DOHH2 (cell line): ENCODE data around the gene SLC13A4.

Experiments used
- H3F3A ChIP-seq: fragments of 200-600 bp; sonication (generic), shearing (Covaris generic); 2 replicates; pipeline ENCODE4 v1.6.0; 2016; ENCODE audit warnings: antibody characterized with exemption, mild to moderate bottlenecking; ENCODE audit not compliant: control insufficient read depth, insufficient read depth
- H3K27ac ChIP-seq: fragments of 200-600 bp; sonication (generic); 2 replicates; pipeline ENCODE4 v1.5.1; 2014; ENCODE audit warnings: low read depth, mild to moderate bottlenecking, low read length, moderate library complexity
- H3K27me3 ChIP-seq: fragments of 200-600 bp; sonication (generic); 2 replicates; pipeline ENCODE4 v1.6.1; 2014; ENCODE audit warnings: mild to moderate bottlenecking, low read length, mixed read lengths; ENCODE audit not compliant: control insufficient read depth
- H3K36me3 ChIP-seq: fragments of 200-600 bp; sonication (generic); 2 replicates; pipeline ENCODE4 v1.6.1; 2014; ENCODE audit warnings: mild to moderate bottlenecking, low read length, moderate library complexity, mixed read lengths; ENCODE audit not compliant: control insufficient read depth
- H3K4me1 ChIP-seq: fragments of 200-600 bp; sonication (generic); 2 replicates; pipeline ENCODE4 v1.6.1; 2014; ENCODE audit warnings: mild to moderate bottlenecking, low read length, mixed read lengths; ENCODE audit not compliant: control insufficient read depth
- H3K4me2 ChIP-seq: fragments of 200-600 bp; sonication (generic); 2 replicates; pipeline ENCODE4 v1.6.0; 2014; ENCODE audit warnings: mild to moderate bottlenecking, low read length, moderate library complexity
- H3K4me3 ChIP-seq: fragments of 200-600 bp; sonication (generic); 2 replicates; pipeline ENCODE4 v1.5.1; 2014; ENCODE audit warnings: mild to moderate bottlenecking, low read length, mixed read lengths
- H3K79me2 ChIP-seq: fragments of 200-600 bp; sonication (generic); 2 replicates; pipeline ENCODE4 v1.6.1; 2014; ENCODE audit warnings: mild to moderate bottlenecking, low read length, mixed read lengths; ENCODE audit not compliant: control insufficient read depth
- H3K9me2 ChIP-seq: fragments of 200-600 bp; sonication (generic); replicated peaks from 2 replicates; pipeline ENCODE4 v1.6.1; 2014; ENCODE audit warnings: mild to moderate bottlenecking, low read length, mixed read lengths; ENCODE audit not compliant: control insufficient read depth
- H3K9me3 ChIP-seq: fragments of 200-600 bp; sonication (generic); 2 replicates; pipeline ENCODE4 v1.6.1; 2014; ENCODE audit warnings: antibody characterized with exemption, low read length, mixed read lengths; ENCODE audit not compliant: control insufficient read depth, insufficient read depth
- H4K20me1 ChIP-seq: fragments of 200-600 bp; sonication (generic); 2 replicates; pipeline ENCODE4 v1.6.0; 2014; ENCODE audit warnings: low read depth, mild to moderate bottlenecking, antibody characterized with exemption, low read length, moderate library complexity; ENCODE audit not compliant: control insufficient read depth, insufficient read depth
- EZH2phosphoT487 ChIP-seq: fragments of 200-600 bp; sonication (generic); IDR thresholded peaks from 2 replicates; pipeline ENCODE4 v1.6.1; 2017; ENCODE audit warnings: borderline replicate concordance, mild to moderate bottlenecking, antibody characterized with exemption, low read length, moderate library complexity, mixed read lengths
- TF ChIP-seq, protein P1 (sequence below): fragments of 200-600 bp; sonication (generic); IDR thresholded peaks from one replicate; pipeline ENCODE4 v1.5.1; 2014; ENCODE audit warnings: antibody characterized with exemption, mild to moderate bottlenecking, low read depth, low read length; ENCODE audit not compliant: poor library complexity, severe bottlenecking

The SLC13A4 gene

DNA sequence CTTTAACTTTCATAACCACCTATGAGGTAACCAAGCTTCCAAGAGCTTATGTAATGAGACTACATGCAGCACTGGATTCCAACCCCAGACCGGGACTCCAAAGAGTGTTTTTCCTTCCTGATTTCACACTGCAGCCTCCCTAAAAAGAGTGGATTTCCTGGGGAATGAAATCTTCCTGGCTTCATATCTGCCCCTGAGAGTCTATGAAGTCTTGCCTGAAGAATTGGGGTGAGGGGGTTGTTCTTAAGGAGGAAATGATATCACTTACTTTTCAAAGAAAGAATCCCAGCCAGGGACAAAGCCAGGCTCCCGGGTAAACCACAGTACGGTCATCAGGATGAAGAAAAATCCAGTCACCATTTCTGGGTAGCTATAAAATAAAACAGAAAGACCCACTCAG, 35.9 kb downstream of the SLC13A4 start:
- Histone ChIP-seq H3K27me3 (no peaks in the 10 kb centered on the region), H3K4me1 (no peaks in the 10 kb centered on the region), H3K36me3 (no peaks in the 10 kb centered on the region), H3K4me3 (no peak overlapping the region), H3K27ac (no peak overlapping the region), H3K9me2 (no peaks in the 10 kb centered on the region), H3K9me3 (no peaks in the 10 kb centered on the region), H3K4me2 (no peak overlapping the region), H4K20me1 (no peaks in the 10 kb centered on the region), H3K79me2 (no peaks in the 10 kb centered on the region), H3F3A (no peaks in the 10 kb centered on the region)
- TF ChIP-seq EZH2phosphoT487 = no peak
- TF ChIP-seq, protein P1, sequence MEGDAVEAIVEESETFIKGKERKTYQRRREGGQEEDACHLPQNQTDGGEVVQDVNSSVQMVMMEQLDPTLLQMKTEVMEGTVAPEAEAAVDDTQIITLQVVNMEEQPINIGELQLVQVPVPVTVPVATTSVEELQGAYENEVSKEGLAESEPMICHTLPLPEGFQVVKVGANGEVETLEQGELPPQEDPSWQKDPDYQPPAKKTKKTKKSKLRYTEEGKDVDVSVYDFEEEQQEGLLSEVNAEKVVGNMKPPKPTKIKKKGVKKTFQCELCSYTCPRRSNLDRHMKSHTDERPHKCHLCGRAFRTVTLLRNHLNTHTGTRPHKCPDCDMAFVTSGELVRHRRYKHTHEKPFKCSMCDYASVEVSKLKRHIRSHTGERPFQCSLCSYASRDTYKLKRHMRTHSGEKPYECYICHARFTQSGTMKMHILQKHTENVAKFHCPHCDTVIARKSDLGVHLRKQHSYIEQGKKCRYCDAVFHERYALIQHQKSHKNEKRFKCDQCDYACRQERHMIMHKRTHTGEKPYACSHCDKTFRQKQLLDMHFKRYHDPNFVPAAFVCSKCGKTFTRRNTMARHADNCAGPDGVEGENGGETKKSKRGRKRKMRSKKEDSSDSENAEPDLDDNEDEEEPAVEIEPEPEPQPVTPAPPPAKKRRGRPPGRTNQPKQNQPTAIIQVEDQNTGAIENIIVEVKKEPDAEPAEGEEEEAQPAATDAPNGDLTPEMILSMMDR = no peak

DNA sequence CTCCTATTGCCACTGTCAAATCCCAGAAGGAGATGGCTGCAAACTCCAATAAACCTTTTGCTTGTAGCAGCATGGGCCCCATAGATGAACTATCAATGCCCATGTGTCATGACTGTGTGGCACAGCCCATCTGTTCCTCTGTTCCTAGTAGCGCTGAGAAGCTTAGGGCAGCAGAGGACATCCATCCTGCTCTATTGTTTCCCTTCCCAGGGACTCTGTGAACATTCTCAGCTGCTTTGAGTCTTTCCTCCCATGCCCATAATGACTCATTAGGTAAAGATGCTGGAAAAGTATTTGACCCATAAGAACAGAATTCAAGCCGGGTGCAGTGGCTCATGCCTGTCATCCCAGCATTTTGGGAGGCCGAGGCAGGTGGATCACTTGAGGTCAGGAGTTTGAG, 37.4 kb downstream of the SLC13A4 start:
- no peaks in the 10 kb centered on the region for H3K27me3 ChIP-seq
- H3K4me3 ChIP-seq = no peak overlapping the region
- H3K36me3 ChIP-seq = no peaks in the 10 kb centered on the region
- no peaks in the 10 kb centered on the region for H3K79me2 ChIP-seq
- H3K27ac ChIP-seq = no peak overlapping the region
- TF ChIP-seq EZH2phosphoT487 = no peak
- TF ChIP-seq, protein P1 = no peak
- no peak overlapping the region for H3K4me2 ChIP-seq
- H3F3A ChIP-seq = no peaks in the 10 kb centered on the region
- no peaks in the 10 kb centered on the region for H4K20me1 ChIP-seq
- H3K4me1 ChIP-seq = no peaks in the 10 kb centered on the region
- no peaks in the 10 kb centered on the region for H3K9me3 ChIP-seq
- H3K9me2 ChIP-seq = no peaks in the 10 kb centered on the region

DNA sequence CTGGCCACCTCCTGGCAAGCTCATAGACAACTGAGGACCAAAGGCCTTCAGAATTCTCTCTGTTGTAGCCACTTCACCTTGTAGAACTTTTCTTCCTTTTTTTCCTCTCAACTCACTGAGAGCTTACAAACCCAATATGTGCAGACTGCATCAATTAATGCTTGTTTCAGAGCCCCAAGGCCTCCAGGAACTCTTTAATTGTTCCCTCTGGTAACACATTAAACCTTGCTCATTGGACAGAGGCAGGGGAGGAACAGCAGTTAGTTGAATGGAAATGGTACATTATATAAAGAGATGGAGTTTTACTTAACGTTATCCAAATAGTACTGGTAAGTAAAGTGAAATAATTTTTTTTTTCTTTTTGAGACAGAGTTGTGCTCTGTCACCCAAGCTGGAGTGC, 40.5 kb downstream of the SLC13A4 start:
- no peak for TF ChIP-seq EZH2phosphoT487
- TF ChIP-seq, protein P1 = no peak
- H3K4me3 ChIP-seq = no peak overlapping the region
- H3K9me3 ChIP-seq = no peaks in the 10 kb centered on the region
- no peaks in the 10 kb centered on the region for H3K4me1 ChIP-seq
- H3K36me3 ChIP-seq = no peaks in the 10 kb centered on the region
- no peak overlapping the region for H3K27ac ChIP-seq
- H3F3A ChIP-seq = no peaks in the 10 kb centered on the region
- no peaks in the 10 kb centered on the region for H4K20me1 ChIP-seq
- no peaks in the 10 kb centered on the region for H3K9me2 ChIP-seq
- no peaks in the 10 kb centered on the region for H3K27me3 ChIP-seq
- H3K4me2 ChIP-seq = no peak overlapping the region
- H3K79me2 ChIP-seq = no peaks in the 10 kb centered on the region
